Caco-2 (cell line): ENCODE data around the gene CRYBB2. TPM values are rescaled to one million over a fixed set of nuclear protein-coding genes. Genes with fewer than 3 reads are reported as not detected.

Experiments used
- total RNA-seq: library from RNA; stranded (reverse); gene quantifications from 2 replicates; pipeline ENCODE4 v1.2.3, GENCODE V29; 2022

CRYBB2 gene
- total RNA-seq, 1 experiment from 2014 or later, result not detected

Other genes starting within 250 kb of the CRYBB2 start
- 0.65 TPM in 1 of 2 replicates, not detected in the other for gene CRYBB3, start 19.8 kb upstream of the CRYBB2 start, total RNA-seq